ENCODE results near the gene LAPTM4A.
"Not testable (repeated sequence)": the region's sequence is repeated elsewhere in the genome, so short reads cannot be mapped to it uniquely, and the experiment has no call there.

The LAPTM4A gene

GRCh38 chr2:20050104-20050645 is 1.3 kb downstream of the LAPTM4A start:
- DNase-seq, result no peak

- no peak for DNase-seq
Observed at GRCh38 chr2:20049637-20050036, 1.8 kb downstream of the LAPTM4A start.

- DNase-seq, result no peak
Observed at GRCh38 chr2:20048488-20049448, 2.7 kb downstream of the LAPTM4A start.

- DNase-seq, result not testable (repeated sequence)
Observed at GRCh38 chr2:20045712-20046292, 5.6 kb downstream of the LAPTM4A start.

- DNase-seq, result no peak
Observed at GRCh38 chr2:20044778-20045177, 6.7 kb downstream of the LAPTM4A start.

GRCh38 chr2:20042531-20042930 is 8.9 kb downstream of the LAPTM4A start:
- DNase-seq, result no peak

- no peak for DNase-seq
Observed at GRCh38 chr2:20040489-20041172, 10.8 kb downstream of the LAPTM4A start.

- no peak for DNase-seq
Observed at GRCh38 chr2:20037660-20038059, 13.8 kb downstream of the LAPTM4A start.

GRCh38 chr2:20035955-20036666 is 15.3 kb downstream of the LAPTM4A start:
- DNase-seq, result no peak

- DNase-seq, result no peak
Observed at GRCh38 chr2:20034821-20035220, 16.6 kb downstream of the LAPTM4A start.

- no peak for DNase-seq
Observed at GRCh38 chr2:20034218-20034617, 17.2 kb downstream of the LAPTM4A start.

GRCh38 chr2:20033322-20033721 is 18.1 kb downstream of the LAPTM4A start:
- no peak for DNase-seq

GRCh38 chr2:20030224-20030623 is 21.2 kb downstream of the LAPTM4A start:
- no peak for DNase-seq

GRCh38 chr2:20027705-20028434 is 23.6 kb downstream of the LAPTM4A start:
- no peak for DNase-seq

GRCh38 chr2:20027260-20027677 is 24.2 kb downstream of the LAPTM4A start:
- DNase-seq, result no peak

GRCh38 chr2:20025065-20025786 is 26.2 kb downstream of the LAPTM4A start:
- DNase-seq, result no peak

GRCh38 chr2:20023688-20024087 is 27.7 kb downstream of the LAPTM4A start:
- no peak for DNase-seq

- DNase-seq, result no peak
Observed at GRCh38 chr2:20021405-20022009, 29.9 kb downstream of the LAPTM4A start.

- no peak for DNase-seq
Observed at GRCh38 chr2:20019747-20020146, 31.7 kb downstream of the LAPTM4A start.

- DNase-seq, result no peak
Observed at GRCh38 chr2:20018601-20019152, 32.8 kb downstream of the LAPTM4A start.
